ENCODE measurements around the gene PPP3CA.
A peak's percentile ranks its signal among the peaks of the same experiment; 100 is the strongest.
"Not testable (repeated sequence)": the region's sequence is repeated elsewhere in the genome, so short reads cannot be mapped to it uniquely, and the experiment has no call there.

Gene PPP3CA

DNA sequence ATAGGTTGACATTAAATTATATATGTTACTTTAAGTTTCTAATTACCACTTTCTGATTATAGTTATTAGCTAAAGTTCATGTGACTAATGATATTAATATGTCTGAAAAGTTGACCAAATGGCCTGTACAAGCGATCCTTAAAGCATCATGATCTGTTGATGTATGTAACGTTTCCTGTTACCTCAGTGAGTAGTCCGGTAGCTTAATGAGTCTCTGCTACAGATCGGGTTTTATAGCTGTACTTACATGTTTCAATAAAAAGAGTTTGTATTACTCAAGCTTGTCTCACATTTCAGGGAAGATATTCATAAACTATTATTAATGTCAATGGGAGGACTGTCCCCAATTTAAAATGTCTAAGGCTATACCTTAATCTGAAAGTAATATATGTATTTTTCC is 246.3 kb downstream of the PPP3CA start:
- H3K4me3 ChIP-seq (ENCODE audit: low read length) = no peak overlapping the region
- TF ChIP-seq, protein P1, sequence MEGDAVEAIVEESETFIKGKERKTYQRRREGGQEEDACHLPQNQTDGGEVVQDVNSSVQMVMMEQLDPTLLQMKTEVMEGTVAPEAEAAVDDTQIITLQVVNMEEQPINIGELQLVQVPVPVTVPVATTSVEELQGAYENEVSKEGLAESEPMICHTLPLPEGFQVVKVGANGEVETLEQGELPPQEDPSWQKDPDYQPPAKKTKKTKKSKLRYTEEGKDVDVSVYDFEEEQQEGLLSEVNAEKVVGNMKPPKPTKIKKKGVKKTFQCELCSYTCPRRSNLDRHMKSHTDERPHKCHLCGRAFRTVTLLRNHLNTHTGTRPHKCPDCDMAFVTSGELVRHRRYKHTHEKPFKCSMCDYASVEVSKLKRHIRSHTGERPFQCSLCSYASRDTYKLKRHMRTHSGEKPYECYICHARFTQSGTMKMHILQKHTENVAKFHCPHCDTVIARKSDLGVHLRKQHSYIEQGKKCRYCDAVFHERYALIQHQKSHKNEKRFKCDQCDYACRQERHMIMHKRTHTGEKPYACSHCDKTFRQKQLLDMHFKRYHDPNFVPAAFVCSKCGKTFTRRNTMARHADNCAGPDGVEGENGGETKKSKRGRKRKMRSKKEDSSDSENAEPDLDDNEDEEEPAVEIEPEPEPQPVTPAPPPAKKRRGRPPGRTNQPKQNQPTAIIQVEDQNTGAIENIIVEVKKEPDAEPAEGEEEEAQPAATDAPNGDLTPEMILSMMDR (conservative IDR thresholded peaks at IDR 0.05; ENCODE audit: low read depth, low read length) = no peak
- DNase-seq (ENCODE audit: low read depth) = no peak

DNA sequence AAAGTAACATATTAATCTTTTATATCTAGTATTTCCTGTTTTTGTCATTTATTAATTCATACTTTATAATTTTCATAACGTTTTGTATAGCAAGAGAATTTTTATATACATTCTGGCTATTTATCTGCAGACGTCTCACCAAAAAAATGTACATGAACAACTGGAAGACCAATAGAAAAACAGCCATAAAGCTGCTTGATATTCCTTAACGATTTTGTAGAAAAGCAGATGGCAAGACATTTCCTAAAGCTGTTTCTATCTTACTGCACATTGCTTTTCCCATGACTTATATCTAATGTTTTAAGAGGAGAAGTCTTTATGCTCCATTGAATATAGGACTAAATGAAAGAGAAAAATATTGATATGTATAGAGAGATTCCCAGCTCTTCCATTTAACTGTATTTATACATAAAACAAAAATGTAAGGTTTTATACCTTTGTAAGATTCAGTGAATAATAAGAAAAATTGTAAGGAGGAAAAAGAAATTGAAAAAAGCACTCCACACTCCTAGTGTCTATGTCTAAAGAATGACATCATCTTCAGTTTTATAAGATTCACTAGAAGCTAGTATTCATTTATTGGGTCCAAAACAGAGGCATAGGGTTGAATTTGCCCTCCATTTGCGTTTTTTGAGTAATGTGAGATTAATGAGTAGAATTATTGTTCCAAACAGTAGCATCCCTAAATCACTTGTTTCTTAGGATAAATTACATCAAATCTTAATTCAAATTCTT is 248.5 kb downstream of the PPP3CA start:
- no peak overlapping the region for H3K4me3 ChIP-seq (ENCODE audit: low read length)
- DNase-seq (ENCODE audit: low read depth) = no peak
- TF ChIP-seq, protein P1 (conservative IDR thresholded peaks at IDR 0.05; ENCODE audit: low read depth, low read length) = no peak

DNA sequence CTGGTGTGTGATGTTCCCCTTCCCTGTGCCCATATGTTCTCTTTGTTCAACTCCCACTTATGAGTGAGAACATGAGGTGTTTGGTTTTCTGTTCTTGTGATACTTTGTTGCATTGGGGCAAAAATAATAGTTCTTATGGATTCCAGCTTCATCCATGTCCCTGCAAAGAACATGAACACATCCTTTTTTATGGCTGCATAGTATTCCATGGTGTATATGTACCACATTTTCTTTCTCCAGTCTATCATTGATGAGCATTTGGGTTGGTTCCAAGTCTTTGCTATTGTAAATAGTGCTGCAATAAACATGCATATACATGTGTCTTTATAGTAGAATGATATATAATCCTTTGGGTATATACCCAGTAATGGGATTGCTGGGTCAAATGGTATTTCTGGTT is 254.7 kb downstream of the PPP3CA start:
- not testable (repeated sequence) for H3K4me3 ChIP-seq (ENCODE audit: low read length); DNase-seq (ENCODE audit: low read depth)

DNA sequence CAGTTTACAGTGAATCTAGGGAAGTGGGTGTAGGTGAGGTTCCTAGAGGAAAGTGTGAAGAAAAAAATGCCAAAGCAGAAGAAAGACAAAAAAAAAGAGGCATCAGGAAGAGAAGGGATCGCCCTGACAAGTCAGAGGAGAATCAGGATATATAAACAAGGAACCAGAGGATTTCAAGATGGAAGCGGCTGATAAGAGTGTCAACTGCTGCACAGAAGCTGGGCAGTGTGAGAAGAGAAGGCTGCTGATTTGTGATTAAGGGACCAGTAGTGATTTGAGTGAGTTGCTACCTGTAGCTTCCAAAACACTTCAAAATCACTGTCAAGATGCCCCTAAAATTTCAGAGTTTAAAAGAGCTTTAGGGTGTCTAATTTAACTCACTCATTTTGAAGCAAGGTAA is 258.2 kb downstream of the PPP3CA start:
- no peak overlapping the region for H3K4me3 ChIP-seq (ENCODE audit: low read length)
- TF ChIP-seq, protein P1 (conservative IDR thresholded peaks at IDR 0.05; ENCODE audit: low read depth, low read length) = no peak
- no peak for DNase-seq (ENCODE audit: low read depth)

DNA sequence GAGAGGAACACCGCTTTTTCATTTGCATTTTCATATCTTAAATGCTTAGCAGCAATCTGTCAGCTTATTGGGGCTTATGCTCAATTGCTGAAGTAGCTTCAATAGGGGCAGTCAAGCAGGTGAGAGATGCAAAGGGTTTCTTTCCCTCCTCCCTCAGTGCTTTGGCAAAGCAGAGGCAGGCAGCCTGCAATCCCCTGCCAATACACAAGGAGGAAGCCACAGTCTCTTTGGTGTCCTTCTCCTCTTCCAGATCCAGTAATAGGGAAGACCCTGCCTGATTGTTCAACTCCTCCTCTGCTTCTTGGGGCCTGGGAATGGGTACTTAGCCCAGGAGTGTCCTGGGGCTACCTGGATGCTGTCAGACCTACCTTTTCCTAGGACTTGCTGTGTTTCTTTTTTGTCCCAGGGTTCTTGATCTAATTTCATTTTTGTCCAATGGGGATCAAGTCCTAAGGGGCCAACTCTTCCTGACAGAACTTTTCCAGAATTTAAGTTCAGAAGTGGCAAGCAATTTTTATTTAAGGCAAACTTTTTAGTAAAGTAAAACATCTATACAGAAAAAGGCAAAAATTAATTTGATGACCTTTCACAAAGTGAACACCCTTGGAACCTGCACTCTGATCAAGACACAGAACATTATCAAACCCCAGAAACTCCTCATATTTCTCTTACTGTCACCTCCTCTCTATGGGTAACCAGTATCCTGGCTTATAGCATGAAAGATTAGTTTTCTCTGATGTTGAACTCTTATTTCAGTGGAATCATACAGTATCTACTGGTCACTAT is 260.3 kb downstream of the PPP3CA start:
- TF ChIP-seq, protein P1 (conservative IDR thresholded peaks at IDR 0.05; ENCODE audit: low read depth, low read length) = peak; percentile 19
- DNase-seq (ENCODE audit: low read depth) = no peak

DNA sequence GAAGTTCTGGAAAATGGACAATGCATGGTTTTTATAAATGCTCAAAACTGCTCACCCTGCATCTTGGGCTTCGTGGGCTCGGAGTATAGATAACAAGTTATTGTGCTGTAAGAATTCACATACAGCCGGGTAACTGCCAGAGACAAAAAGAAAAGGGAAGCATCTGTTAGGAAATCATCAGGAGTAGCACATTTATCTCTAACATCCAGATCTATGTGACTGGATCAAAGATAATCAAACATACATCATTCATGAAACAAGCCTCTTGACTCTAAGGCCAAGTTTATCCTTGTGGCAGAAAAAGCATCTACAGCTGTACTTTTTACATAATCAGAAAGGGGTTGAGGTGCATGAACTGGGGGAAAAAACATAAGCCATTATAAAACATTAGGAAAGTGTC is 264.2 kb downstream of the PPP3CA start:
- H3K4me3 ChIP-seq (ENCODE audit: low read length) = no peak overlapping the region

More for the DNA sequence above, 260.3 kb downstream of the PPP3CA start:
- no peak overlapping the region for H3K4me3 ChIP-seq (ENCODE audit: low read length)

DNA sequence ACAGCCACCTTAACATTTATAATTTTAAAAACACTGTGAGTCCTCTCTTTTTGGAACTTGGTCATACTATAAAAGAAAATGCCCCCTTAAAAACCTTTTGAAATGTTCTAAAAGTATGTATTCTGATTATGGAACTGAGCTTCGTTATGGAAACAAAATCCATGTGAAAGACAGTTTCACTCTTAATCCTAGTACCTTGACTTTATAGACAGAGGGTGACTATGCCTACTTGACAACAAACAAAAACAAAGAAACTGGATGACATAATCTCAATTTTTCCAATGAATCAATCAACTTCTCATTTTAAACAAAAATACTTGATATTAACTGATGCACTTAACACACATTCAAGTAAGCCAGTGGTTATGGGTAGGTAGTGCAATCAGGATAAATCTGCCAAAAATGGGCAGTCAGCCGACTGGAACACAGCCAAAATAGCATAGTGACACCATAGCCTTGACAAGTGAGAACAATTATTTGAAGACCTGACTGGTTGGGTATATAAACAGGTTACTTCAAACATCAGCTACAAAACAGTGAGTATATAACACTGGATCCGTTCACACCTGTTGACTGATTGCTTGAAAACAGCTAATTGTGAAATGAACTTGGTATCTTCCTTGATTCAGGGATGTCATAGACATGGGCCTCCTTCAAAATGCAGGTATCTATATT is 265.5 kb downstream of the PPP3CA start:
- no peak for DNase-seq (ENCODE audit: low read depth)
- TF ChIP-seq, protein P1 (conservative IDR thresholded peaks at IDR 0.05; ENCODE audit: low read depth, low read length) = no peak
- H3K4me3 ChIP-seq (ENCODE audit: low read length) = no peak overlapping the region

More for the DNA sequence above, 264.2 kb downstream of the PPP3CA start:
- DNase-seq (ENCODE audit: low read depth) = no peak
- TF ChIP-seq, protein P1 (conservative IDR thresholded peaks at IDR 0.05; ENCODE audit: low read depth, low read length) = no peak
